OCI-M2 (cell line): Measurements from ENCODE around the gene MPV17L2.
"Not testable (repeated sequence)": the region's sequence is repeated elsewhere in the genome, so short reads cannot be mapped to it uniquely, and the experiment has no call there.

ENCODE experiments used
- DNase-seq: peaks from one replicate; lab custom pipeline; 2025; ENCODE audit not compliant: unreplicated experiment; lab: John Stamatoyannopoulos, UW

The MPV17L2 gene

DNA sequence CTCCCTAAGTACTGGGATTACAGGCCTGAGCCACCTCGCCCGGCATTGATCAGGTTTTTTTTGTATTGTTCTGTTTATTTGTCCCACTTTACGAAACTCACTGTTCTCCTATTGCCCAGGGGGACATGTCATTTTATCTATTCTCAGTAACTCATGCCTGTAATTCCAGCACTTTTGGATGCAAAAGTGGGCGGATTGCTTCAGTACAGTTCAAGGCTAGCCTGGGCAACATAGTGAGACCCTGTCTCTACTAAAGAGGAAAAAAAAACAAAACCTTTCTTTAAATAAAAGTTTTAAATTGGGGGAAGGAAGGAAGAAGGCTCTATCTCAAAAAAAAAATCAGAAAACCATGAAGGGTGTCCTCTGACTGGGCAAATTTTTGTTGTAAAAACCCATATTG lies 2.7 kb upstream of the MPV17L2 start:
- no peak for DNase-seq

DNA sequence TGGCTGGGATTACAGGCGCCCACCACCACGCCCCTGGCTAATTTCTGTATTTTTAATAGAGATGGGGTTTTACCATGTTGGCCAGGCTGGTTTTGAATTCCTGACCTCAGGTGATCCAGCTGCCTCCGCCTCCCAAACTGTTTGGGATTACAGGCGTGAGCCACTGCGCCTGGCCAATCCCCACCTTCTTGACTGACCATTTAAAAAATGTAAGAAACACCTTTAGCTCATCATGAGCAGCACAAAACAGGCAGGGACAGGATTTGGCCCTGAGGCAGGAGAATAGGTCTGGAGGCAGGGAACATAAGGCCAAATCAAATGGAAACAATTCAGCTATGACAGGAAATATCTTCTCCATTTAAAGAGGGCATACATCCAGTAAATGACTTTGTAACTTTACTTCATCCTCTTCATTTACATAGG lies 1.4 kb upstream of the MPV17L2 start:
- DNase-seq, result no peak

DNA sequence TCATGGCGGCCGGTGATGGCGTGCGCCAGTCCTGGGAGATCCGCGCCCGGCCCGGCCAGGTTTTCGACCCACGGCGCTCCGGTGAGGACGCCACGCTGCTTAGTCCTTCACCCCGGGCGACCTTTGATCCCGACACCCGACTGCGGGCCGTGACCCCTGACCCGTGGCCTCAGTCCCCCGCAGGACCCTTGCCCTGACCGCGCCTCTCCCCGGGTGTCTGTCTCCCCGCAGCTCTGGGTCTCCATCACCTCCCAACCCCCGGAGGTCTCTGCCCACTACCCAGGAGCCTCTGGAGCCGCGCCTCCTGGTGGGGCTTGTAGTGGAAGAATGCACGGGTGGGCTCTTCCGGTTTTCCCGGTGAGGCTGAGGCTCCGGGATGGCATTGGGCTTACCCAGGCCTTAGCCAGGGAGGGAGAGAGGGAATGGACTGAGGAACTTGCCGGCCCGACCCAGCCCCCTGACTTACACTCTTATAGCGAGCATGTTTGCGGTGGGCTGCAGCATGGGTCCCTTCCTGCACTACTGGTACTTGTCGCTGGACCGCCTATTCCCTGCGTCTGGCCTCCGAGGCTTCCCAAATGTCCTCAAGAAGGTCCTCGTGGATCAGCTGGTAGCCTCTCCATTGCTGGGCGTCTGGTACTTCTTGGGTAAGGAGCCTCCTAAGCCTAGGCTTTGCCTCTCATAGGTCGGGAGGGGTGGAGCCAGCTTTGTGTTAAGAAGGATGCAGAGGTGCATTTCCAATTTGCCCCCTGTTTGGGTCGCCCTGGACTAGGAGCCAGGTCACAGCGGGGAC lies 566 bp downstream of the MPV17L2 start:
- DNase-seq, result no peak

DNA sequence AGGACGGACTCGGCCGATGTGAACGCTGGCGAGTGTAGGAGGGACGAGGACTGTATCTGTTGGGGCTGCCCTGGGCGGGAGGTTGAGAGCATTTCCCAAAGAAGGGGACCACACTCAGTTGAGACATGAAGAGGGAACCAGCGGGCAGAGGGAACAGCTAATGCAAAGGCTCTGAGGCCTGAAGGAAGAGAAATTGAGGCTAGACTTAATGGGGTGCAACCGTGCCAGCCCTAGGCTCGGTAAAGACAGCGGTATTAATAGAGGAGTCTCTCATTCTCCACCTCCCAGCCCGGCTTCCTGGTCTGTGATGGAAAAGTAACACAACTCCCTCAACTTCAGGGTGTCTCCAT lies 1.1 kb downstream of the MPV17L2 start:
- DNase-seq, result no peak

DNA sequence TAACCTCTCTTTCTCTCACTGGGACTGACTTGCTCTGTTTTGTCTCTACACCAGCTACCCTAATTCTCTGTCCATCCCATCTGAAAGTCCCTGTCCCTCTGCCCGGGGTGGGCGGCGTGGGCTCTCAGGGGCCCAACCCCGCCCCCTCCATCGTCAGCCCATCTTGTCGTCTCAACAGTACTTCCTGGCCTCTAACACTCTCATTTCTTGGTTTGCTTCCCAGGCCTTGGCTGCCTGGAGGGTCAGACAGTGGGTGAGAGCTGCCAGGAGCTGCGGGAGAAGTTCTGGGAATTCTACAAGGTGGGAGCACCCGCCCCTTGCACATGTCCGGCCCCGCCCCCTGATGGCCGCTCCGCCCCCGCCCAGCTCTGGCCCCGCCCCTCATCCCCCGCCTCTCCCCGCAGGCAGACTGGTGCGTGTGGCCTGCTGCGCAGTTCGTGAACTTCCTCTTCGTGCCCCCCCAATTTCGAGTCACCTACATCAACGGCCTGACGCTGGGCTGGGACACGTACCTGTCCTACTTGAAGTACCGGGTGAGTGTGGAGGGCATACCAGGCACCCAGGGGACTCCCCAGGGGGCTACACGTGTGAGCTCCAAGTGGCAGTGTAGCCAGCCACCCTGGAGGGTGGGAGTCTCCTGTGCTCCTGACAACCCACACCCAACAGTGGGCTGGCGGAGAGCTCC lies 1.7 kb downstream of the MPV17L2 start:
- DNase-seq, result no peak

DNA sequence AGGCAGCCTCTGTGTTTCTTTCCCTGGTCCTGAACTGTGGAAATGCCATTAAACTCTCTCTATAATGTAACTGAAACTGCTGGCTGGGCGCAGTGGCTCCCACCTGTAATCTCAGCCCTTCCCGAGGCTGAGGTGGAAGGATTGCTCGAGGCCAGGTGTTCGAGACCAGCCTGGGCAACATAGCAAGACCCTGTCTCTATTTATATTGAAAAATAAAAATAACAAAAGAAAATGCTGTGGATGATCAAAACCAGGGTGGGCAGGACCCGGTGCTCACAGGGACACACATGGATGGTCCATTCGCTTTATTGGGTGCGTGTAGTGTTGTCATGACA lies 3.5 kb downstream of the MPV17L2 start:
- no peak for DNase-seq

DNA sequence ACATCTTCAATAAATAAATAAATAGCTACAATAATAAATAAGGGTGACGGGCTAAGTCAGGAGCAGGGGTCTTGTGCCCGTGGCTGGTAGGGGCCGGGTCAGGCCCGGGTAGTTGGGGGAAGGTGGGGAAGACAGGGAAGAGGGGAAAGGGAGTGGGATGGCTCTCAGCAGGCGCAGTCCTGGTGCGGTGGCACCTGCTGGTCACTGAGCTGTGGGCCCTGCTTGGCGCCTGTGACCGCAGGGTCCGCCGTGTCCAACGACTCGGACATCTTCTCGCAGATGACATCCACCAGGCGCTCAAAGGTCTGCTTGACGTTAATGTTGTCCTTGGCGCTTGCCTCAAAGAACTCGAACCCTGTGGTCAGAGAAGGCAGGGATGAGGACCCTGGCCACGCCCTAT lies 4.3 kb downstream of the MPV17L2 start:
- no peak for DNase-seq

DNA sequence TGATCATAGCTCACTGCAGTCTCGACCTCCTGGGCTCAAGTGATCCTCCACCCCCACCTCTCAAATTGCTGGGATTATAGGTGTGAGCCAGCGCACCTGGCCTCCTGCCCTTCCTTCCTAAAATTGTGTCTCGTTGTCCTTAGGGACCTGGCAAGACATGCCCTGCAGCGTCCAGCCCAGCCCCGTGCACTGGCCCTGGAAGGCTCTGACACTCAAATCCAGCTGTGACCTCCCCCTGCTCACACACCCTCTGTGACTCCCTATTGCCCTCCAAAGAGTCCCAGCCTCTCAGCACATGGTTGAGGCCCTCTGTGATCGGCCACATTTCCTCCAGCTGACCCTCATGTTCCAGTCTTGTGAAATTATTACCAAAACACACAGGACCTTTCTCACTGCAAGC lies 4.9 kb downstream of the MPV17L2 start:
- DNase-seq, result no peak

DNA sequence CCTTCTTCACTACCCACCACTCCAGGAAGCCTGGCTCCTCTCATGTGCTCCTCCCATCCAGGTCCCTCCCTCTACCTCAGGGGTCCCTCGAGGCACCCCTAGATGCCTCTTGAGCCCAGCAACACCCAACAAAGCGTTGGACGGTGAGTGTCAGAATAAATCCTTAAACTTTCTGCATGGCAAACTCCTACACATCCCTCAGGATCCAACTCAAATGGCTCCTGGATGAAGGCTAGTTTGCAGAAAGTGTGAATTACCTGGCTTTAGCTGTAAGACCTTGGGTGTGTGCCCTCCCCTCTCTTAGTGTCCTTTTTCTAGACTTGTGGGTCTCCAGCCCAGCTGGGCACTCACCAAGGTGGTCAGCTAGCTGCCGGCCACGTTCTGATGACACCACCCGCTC lies 5.4 kb downstream of the MPV17L2 start:
- DNase-seq, result no peak

DNA sequence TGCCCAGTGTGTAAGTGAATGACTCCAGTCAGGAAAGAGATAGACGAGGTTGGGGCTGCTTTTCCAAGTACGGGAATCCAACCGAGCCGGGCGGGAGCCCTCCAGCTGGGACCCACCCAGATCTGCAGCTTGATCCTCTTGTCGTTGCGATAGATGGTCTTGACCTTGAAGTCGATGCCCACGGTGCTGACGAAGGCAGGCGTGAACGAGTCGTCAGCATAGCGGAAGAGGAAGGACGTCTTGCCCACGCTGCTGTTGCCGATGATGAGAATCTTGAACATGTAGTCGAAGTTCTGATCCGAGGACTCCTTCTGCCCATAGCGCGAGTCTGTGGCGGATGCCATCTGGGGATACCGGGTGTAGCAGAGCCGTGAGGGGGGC lies 9.4 kb downstream of the MPV17L2 start:
- DNase-seq, result no peak

DNA sequence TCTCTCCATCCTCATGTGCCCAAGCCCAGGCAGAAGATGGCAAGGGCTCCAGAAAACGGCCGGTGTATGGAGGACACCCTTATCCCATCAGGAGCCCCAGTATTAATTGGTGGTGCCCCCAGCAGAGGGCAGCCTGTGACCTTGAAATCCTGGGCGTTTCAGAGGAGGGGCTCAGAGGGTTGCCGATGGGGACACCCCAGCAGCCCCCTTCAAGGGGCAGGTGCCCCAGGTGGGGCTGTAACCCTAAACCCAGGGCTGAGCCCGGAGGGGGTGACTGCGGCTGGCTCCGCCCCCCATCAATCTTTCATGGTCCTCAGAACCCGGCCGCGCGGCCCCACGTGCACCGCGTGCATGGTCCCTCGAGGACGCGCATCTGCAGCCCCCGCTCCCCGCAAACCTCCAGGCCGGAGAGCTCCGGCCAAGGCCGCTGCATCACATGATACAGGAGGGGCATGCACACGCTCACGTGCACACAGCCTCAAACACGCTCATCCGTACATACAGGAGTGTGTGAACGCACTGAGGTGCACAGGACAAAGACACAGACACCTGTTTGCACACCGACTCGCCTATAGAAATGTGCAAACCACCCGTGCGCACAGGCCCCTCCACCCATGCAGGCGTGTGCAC lies 9.9 kb downstream of the MPV17L2 start:
- no peak for DNase-seq

DNA sequence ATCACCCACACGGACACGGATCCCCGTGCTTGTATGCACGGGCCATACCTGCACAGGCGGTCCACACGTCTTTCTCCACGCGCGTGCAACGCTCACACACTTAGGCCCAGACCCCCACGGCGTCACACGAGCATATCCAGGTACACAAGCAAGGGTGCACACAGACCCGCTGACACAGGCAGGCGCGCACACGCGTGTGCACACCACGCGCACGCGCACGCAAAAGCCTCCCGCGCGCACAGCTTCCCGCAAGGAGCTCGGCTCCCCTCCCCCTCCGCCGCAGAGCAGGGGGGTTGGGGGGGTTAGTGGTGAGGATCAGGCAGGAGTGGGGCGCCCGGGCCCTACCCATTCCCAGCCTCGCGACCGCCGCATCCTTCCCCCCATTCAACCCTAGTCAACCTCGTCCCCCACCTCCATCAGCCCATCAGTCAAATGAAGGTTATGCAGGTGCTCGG lies 10.4 kb downstream of the MPV17L2 start:
- DNase-seq, result no peak

DNA sequence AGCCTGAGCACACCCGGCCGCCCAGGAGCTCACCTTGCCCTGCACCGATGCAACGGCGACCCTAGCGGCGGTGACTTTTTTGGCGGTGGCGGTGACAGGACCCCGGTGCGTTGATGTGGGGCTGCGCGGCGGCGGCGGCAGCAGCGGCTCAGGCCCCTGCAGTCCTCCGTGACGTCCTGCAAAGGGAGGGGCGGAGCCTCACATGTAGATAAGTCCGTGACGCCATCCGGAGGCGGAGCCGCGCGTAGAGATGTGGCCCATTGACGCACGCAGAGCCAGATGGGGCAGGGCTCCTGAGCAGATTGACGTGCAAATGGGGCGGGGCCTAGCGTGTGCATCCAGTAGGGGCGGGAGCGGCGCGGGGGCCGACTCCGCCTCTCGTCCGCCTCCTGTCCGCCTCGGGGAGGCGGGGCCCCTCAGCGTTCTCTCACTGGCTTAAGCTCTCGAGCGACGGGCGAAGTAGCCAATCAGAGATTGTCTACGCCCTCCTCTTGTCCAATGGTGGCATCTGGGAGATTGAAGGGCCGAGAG lies 10.9 kb downstream of the MPV17L2 start, which contains the start of gene RAB3A:
Gene RAB3A, minus strand, starts transcription at position 180 of the 531 bp plus-strand sequence. CDS start 1,302 bp downstream, outside the sequence.
- peak; percentile 97 for DNase-seq

DNA sequence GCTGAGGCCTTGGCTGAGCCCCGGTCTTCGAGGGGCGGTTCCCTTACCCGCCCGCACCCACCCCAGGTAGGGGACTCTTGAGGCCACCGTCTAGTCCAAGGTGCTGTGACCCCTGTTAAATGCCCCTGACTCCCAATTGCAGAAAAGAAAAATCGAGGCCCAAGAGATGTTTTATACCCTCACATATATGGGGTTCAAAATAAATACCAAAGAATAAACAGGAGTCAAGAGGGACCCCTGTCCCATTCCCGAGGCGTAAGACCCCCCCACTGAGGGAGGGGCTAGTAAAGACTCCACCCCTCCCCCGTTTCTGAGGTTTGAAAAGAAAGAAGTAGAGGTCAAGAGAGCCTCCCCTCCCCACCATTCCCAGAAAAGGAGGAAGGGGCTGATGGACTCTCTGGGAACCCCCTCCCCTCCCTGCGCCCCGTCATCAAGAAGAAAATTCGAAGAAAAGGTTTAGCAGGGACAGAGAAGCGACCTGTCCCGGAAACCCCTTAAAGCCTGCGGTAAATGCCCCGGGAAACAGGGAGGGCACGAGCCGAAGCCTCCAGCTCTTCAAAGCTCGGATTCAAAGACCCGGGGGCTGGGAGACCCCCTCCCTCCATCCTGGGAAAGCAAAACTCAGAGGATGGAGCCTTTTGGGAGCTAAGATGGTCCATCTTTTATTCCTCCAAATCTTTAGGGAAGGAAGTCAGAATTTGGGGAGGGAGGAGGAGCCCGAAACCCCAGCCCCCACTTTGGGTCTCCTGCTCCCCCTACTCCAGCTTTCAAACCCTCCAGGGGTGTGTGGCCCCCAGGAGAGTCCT lies 11.6 kb downstream of the MPV17L2 start:
- peak; percentile 92 for DNase-seq

DNA sequence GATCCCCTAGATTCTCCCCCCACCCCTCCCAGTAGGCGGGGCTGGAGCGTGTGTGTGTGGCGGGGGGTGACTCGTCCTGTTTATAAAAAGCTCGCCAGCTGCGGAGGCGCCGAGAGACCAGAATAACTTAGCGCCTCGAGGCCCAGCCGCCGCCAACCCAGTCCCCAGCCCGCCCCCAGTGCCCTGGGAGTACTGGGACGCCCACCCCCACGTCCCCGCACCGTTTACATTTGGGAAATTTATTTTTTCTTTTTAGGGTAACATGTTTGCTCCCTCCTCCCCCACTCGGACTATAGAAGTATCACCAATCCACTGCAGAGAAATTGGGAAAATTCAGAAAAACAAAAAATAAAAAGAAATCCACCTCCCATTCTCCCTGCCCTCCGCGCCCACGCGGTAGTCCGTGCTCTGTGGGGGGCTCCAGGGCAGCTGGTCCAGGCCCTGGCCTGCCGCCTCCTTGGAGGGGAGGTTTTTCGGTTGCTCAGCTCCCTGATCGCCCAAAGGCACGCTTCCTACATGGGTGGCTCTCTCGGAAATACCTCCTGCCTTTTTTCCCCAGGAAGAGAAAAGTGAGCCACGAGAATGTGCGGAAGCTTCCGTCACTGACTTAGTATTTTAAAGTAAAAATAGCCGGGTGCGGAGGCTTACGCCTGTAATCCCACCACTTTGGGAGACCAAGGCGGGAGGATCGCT lies 12.3 kb downstream of the MPV17L2 start:
- no peak for DNase-seq

DNA sequence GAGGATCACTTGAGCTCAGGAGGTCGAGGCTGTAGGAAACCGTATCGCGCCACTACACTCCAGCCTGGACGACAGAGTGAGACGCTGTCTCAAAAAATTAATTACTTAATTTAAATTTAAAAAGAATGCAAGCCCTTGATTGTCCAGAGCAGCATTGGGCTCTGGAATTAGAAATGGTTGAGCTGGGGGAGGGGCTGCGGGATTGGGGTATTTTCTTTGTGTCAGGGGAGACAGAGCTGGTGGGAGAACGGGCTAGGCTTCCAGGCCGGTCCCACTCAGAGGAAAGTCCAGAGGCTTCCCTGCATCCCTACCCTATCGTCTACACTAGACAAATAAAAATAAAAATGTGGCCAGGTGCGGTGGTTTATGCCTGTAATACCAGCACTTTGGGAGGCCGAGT lies 13.0 kb downstream of the MPV17L2 start:
- DNase-seq, result no peak

DNA sequence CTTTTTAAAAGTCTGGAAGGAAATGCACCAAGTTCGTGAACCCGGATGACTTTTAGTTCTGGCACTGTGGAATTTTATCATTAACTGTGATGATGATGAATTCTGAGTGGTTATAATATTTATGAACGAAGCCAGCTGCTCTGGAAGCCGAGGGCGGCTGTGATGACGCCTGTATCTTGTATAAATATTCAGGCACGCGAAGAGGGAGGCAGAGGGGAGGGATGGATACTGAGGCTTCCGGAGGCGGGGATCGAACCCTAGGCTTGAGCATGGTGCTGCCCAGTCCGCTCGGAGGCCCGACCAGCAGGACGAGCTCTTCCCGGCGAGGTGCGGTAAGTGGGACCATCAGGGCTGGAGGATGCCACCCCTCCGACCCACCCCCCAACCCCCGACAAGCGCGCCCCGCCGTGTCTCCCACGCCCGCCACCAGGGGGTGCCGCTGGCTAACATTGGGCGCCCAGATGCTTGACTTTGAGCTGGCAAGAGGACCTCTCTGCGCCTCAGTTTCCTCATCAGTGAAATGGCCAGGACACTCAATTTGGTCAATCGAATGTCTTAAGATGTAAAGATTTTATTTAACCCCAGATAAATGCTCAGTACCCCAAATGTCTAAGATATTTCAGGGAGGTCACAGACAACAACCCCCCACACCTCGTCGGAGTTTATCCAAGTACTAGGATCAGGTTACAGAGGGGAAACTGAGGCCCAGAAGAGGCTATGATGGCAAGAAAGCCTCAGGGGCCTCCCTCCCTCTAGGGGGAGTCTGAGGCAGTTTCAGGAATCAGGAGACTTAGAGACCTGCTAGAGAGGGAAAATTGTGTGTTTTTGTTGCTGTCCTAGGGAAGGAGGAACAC lies 15.3 kb downstream of the MPV17L2 start:
- no peak for DNase-seq

DNA sequence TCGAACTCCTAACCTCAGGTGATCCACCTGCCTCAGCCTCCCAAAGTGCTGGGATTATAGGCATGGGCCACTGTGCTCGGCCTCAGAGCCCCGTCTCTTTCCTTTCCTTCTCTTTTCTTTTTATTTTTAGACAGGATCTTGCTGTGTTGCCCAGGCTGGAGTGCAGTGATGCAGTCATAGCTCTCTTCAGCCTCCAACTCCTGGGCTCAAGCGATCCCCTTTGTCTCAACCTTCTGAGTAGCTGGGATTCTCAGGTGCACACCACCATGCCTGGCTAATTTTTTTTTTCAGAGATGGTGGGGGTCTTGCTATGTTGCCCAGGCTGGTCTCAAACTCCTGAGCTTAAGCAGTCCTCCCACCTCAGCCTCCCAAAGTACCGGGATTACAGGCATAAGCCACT lies 16.9 kb downstream of the MPV17L2 start:
- not testable (repeated sequence) for DNase-seq

DNA sequence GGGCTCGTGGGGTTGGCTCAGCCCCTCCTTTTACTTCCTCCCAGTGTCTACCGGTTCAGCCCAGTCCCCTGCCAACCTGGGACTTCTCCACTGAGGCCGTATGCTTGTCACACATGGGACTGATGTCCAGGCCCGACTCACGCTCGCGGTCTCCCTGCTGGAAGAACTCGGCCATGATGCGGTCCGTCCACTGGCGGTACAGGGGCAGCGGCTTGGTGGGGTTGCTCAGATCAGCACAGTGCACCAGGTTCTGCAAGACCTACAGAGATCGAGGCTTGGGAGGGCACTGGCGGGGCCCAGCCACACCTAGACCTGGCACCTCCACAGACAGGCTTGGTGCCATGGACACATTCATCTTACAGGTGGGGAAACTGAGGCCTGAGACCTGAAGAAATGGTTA lies 18.7 kb downstream of the MPV17L2 start:
- no peak for DNase-seq
